ENCODE data around the gene CKAP5.
"Not testable (repeated sequence)": the region's sequence is repeated elsewhere in the genome, so short reads cannot be mapped to it uniquely, and the experiment has no call there.

Gene CKAP5

DNA sequence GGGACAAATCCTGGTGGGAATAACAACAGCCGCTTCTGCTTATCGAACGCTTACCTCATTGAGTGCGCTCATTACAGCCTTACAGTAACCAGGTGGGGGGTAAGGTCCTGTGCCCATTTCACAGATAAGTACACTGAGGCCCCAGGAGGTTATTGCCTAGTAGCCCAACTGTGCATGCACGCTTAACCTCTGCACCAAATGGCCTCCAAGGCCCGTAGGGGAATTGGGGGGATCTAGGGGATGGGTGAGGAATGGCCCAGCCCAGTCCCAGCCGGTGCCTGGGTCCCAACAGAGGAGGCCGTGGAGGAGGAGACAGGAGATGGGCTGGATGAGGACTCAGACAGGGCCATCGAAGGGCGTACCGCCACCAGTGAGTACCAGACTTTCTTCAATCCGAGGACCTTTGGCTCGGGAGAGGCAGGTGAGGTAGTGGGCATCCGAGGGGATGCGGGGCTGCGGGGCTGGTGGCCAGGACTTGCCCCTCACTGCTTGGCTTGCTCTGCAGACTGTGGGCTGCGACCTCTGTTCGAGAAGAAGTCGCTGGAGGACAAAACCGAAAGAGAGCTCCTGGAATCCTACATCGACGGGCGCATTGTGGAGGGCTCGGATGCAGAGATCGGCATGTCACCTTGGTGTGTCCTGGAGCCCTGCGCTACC is 119.7 kb downstream of the CKAP5 start:
- DNase-seq (ENCODE audit: low read depth in 3 of 3), result no peak

DNA sequence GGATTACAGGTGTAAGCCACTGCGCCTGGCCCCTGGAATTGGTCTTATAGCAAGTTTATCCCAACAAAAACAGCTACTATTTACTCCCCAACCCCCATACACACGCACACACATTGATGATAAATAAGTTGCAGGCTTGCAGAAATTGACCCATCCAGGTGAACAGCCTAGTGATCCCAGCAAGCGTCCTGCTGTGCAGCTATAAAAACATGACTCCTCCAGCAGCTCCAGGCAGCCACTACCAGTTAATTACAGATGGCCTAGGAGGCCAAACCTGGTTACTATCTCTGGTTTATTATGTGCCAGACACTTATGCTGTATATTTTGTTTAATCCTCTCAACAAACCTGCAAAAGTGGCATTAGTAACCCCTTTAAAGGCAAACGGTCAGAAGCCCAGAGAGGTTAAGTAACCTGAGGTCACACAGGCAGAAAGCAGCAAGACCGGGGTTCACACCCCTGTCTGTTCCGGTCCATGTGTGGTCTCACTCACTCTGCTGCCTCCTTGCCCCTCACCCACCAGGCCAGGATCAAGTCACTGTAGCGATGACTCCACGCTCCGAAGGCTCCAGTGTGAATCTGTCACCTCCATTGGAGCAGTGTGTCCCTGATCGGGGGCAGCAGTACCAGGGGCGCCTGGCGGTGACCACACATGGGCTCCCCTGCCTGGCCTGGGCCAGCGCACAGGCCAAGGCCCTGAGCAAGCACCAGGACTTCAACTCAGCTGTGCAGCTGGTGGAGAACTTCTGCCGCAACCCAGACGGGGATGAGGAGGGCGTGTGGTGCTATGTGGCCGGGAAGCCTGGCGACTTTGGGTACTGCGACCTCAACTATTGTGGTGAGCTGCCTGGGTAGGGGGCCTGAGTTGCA is 120.5 kb downstream of the CKAP5 start:
- no peak for DNase-seq (ENCODE audit: low read depth in 3 of 3)

DNA sequence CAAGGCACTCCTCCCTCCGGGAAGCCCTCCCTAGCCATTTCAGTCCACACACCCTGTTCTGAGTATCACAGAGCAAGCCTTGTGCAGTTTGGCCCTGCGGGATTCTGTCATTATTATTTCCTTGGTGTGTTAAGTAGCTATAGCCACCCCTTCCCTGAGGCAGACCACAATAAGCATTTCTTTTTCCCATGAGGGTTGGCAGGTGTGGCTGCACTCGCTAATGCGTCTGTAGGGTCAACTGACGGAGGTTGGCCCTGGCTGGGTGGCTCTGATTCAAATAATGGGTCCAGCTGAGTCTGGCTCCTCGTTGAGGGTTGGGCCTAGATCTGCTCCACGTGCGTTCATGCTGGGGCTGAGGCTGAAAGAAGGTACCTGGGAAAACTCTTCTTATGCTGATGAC is 122.0 kb downstream of the CKAP5 start:
- no peak for DNase-seq (ENCODE audit: low read depth in 3 of 3)

DNA sequence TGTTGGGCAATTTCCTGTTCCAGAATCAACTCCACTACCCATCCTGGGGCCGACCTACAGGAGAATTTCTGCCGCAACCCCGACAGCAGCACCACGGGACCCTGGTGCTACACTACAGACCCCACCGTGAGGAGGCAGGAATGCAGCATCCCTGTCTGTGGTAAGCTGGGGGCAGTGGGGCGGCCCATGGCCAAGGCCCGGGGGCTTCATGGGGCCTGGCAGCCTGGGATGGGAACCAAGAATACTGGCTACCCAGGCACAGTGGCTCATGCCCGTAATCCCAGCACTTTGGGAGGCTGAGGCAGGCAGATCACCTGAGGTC is 122.8 kb downstream of the CKAP5 start:
- DNase-seq (ENCODE audit: low read depth in 3 of 3), result no peak

DNA sequence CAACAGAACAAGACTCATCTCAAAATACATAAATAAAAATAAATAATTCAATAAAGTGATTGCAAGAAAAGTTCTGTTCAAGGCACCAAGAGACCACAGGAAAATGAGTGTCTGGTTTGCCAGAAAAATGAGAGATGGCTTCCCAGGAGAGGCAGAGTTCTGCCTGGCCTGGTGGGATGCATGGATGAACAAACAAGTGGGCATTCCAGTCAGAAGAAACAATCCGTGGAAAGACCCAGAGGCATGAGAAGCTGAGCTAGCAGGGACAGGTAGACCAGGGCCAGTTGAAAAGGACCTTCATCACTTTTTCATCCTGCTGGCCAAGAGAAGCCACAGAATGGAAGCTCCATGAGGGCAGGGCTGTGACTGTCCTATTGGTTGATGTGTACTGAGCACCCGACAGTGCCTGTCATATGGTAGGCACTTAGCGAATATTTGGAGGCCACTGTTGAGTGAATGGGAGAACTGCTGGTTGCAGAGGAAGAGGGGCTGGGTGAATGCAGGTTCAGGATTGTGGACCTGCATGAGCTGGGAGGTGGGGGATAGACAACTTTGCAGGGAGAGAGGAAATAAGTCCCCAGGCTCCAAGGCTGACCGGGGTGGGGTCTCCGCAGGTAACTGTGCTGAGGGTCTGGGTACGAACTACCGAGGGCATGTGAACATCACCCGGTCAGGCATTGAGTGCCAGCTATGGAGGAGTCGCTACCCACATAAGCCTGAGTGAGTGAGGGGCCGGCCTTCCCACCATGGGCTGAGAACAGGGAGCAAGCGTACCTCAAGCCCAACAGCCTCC is 123.3 kb downstream of the CKAP5 start:
- DNase-seq (ENCODE audit: low read depth in 3 of 3), result no peak

DNA sequence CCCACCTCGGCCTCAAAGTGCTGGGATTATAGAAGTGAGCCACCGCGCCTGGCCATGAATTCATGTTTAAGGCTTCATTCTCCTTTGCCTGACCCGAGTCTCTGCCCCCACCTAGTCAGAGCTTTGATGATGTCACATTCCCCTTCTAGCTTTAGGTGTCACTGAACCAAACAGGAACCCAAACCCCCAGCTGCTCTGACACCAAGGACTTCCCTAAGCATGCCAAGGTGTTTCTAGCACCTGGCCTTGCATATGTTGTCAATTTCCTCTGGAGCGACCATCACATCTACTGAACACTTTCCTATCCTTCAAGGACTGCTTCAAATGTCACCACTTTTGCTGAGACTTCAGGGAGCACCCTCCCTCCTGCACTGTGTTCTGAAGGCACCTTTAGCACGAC is 124.8 kb downstream of the CKAP5 start:
- no peak for DNase-seq (ENCODE audit: low read depth in 3 of 3)

DNA sequence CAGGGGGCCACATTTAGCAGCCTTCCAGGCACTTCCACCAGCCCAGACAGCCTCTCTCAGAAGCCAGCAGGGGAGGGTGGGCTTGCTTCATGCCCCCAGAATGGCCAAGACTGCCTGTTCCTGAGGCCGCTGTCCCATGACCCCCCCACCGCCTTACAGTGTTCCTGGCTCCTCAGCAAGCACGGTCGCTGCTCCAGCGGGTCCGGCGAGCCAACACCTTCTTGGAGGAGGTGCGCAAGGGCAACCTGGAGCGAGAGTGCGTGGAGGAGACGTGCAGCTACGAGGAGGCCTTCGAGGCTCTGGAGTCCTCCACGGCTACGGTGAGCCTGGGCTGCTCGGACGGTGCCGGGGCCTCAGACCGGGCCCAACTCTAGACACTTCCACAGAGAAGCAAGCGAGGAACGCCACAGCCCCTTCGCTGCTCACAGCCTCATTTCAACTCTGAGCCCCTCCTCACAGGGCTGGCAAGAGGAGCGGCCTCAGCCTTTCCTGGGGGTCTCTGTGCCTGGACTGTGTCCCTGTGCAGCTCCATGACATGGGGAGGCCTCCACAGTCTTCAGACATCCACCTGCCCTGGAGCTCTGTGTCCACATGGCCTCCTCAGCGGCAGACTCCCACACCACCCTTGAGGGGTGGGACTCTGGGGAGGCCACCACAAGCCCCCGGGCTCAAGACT is 126.4 kb downstream of the CKAP5 start:
- DNase-seq (ENCODE audit: low read depth in 3 of 3), result no peak

DNA sequence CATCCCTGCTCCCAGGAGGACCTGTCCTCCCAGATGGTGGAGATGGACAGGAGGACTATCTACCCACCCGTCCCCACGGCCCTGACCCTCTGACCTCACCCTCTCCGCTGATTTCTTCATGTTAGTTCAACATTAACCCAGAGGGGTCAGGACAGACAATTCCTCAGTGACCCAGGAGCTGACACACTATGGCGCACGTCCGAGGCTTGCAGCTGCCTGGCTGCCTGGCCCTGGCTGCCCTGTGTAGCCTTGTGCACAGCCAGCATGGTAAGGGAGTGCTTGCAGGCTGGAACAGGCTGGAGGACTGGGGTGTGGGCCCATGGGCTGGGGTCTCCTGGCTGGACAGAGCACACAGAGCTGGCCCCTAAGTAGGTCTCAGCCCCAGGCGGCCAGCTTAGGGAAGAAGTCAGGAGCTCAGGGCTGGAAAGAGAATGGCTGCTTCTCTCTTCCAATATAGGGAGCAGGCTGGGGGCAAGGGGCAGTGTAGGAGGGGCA is 127.0 kb downstream of the CKAP5 start, which contains the start of gene F2:
TSS of gene F2 (plus strand) at position 166 of the 495 bp plus-strand sequence. CDS start at position 189, 23 bp downstream.
- no peak for DNase-seq (ENCODE audit: low read depth in 3 of 3)

DNA sequence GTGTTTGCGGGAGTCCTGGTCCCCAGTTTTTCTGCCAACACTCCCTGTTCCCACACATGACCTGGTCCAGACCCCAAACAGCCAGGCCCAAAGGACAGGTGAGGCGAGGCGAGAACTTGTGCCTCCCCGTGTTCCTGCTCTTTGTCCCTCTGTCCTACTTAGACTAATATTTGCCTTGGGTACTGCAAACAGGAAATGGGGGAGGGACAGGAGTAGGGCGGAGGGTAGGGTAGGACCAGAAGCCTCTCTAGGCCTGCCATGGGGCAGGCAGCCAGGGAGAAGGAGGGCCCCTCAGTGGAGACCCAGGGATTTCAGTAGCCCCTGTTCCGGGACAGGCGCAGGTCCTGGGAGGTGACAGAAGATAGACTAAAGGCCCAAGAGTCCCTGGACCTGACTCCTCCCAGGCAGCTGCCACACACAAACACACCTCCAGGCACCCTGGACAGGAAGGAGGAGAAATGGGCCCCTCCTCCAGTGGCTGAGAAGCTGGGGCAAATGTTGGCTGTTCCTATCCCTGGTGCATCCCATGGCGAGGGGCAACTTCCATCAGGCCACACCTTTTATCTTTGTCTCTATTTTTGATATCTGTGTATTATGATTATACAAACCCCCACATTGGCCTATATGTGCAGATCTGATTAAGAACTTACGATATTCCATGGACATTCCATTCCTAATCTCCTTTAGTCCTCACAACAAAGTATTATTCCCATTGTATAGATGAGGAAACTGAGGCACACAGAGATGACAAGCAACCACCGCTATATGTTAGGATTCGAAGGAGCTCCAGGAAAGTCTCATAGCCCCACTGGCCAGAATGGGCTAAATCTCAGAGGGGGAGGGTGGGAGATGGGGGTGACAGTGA is 127.7 kb downstream of the CKAP5 start:
- no peak for DNase-seq (ENCODE audit: low read depth in 3 of 3)

DNA sequence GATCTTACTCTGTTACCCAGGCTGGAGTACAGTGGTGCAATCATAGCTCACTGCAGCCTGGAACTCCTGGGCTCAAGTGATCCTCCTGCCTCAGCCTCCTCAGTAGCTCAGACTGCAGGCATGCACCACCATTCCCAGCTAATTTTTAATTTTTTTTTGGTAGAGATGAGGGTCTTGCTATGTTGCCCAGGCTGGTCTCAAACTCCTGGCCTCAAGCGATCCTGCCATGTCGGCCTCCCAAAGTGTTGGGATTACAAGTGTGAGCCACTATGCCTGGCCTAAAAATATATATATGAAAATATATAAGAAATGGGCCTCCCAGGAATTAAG is 128.3 kb downstream of the CKAP5 start:
- DNase-seq (ENCODE audit: low read depth in 3 of 3), result not testable (repeated sequence)

DNA sequence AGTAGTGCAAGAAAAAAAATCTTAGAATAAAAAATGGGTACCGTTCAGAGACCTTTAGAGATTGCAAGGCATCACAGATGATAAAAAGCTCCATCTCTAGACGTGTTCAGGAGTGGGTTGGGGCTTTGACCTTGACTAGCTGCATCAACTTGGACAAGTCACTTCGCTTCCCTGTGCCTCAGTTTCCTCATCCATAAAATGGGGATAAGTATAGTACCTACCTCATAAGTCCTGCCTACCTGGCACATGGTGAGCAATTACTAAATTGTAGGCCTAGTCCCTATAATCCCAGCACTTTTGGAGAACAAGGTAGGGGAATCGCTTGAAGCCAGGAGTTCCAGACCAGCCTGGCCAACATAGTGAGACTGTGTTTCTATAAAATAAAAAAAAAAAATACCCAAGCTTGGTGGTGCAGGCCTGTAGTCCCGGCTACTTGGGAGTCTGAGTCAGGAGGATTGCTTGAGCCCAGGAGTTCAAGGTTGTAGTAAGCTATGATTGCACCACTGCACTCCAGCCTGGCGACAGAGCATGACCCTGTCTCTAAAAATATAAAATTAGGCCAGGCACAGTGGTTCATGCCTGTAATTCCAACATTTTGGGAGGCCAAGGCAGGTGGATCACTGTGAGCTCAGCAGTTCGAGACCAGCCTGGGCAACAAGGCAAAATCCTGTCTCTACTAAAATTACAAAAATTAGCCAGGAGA is 133.1 kb downstream of the CKAP5 start:
- DNase-seq (ENCODE audit: low read depth in 3 of 3), result no peak

DNA sequence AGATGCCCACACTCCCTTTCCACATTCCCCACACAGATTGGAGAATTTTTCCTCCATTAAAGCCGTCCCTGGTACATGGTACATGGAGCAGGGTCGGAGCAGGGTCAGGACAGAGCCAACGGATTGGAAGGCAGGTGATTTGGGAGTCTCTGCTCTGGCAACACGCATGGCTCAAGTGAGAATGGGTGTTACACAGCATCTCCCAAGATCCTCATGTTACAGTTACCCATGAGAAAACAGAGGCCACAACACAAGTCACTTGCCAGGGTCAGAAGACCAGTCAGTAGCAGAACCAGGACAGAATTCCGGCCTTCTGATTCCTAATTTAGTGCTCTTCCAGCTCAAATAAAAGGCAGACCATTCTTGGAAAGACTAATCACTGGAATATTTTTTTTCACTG is 134.8 kb downstream of the CKAP5 start:
- DNase-seq (ENCODE audit: low read depth in 3 of 3), result no peak

DNA sequence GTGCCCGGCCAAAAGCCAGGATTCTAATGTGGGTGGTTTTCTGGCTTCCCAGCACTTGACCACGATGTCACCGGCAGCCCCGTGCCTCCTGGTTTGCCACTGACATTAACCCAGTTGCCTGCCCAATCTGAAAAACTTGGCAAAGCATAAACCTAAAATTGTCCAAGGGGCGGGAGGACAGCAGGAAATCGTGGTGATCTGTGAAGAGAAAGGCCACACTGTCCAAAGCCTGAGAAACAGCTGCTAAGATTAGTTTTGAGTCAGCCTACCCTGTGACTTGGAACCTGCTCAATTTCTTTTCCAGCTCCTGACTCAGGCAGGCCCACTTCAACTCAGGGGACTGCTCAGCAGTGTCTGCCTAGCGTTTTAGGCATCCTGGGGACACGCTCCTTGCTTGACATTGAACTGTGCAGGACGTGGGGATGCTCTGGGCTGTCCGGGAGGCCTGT is 135.2 kb downstream of the CKAP5 start:
- DNase-seq (ENCODE audit: low read depth in 3 of 3), result no peak

DNA sequence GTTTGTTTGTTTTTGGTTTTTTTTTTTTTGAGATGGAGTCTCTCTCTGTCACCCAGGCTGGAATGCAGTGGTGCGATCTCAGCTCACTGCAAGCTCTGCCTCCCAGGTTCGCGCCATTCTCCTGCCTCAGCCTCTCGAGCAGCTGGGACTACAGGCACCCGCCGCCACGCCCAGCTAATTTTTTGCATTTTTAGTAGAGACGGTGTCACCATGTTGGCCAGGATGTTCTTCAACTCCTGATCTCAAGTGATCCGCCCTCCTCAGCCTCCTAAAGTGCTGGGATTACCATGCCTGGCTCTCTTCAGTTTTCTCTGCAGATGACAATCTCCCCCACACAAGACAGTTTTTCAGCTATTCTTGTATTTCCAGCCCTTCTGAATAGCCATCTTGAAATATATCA is 136.7 kb downstream of the CKAP5 start:
- DNase-seq (ENCODE audit: low read depth in 3 of 3), result not testable (repeated sequence)

DNA sequence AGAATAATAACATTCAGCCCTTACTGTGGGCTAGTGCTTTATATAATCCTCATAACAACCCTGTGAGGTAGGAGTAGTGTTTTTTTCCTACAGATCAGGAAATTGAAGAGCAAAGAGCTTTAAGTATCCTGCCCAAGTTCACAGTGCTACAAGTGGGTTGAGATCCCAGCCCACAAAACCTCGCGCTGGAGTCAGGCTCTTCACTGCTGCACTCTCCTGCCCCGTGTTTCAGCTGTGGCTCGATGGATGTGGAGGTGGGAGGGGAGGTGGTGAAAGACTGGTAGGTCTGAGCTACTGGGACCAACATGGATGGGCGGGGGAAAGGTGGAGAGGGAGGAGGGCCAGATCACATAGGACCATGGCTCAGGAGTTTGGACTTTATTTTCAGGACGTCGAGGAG is 139.2 kb downstream of the CKAP5 start:
- DNase-seq (ENCODE audit: low read depth in 3 of 3), result no peak

DNA sequence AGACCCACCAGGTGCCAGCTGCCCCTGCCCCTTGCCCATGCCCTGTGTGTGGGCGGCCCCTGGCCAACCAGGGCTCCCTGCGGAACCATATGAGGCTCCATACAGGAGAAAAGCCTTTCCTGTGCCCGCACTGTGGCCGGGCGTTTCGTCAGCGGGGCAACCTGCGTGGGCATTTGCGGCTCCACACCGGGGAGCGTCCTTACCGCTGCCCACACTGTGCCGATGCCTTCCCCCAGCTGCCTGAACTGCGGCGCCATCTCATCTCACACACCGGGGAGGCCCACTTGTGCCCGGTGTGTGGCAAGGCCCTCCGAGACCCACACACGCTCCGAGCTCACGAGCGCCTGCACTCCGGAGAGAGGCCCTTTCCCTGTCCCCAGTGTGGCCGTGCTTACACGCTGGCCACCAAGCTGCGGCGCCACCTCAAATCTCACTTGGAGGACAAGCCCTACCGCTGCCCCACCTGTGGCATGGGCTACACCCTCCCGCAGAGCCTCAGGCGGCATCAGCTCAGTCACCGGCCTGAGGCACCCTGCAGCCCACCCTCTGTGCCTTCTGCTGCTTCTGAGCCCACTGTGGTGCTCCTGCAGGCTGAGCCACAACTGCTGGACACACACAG is 140.9 kb downstream of the CKAP5 start:
- no peak for DNase-seq (ENCODE audit: low read depth in 3 of 3)

DNA sequence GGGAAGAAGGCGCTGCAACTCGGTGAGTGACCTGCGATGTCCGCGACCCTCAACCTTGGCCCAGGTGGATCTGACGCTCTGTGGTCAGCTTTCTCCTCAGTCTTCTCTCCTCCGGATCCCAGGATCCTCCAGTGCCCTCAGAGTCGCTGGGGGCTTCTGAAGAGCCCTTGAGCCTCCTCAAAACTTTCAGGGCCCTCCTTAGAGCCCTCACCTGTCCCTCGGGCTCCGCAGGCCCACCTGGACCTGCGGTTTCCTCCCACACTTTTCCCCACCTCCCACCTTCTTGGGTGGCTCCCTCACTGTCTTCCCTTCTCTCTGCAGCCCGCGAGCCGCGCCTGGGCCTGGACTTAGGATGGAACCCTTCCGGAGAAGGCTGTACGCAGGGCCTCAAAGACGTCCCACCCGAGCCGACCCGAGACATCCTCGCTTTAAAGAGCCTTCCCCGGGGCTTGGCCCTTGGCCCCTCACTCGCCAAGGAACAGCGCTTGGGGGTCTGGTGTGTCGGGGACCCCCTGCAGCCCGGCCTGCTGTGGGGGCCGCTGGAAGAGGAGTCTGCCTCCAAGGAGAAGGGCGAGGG is 144.9 kb downstream of the CKAP5 start:
- DNase-seq (ENCODE audit: low read depth in 3 of 3), result no peak

DNA sequence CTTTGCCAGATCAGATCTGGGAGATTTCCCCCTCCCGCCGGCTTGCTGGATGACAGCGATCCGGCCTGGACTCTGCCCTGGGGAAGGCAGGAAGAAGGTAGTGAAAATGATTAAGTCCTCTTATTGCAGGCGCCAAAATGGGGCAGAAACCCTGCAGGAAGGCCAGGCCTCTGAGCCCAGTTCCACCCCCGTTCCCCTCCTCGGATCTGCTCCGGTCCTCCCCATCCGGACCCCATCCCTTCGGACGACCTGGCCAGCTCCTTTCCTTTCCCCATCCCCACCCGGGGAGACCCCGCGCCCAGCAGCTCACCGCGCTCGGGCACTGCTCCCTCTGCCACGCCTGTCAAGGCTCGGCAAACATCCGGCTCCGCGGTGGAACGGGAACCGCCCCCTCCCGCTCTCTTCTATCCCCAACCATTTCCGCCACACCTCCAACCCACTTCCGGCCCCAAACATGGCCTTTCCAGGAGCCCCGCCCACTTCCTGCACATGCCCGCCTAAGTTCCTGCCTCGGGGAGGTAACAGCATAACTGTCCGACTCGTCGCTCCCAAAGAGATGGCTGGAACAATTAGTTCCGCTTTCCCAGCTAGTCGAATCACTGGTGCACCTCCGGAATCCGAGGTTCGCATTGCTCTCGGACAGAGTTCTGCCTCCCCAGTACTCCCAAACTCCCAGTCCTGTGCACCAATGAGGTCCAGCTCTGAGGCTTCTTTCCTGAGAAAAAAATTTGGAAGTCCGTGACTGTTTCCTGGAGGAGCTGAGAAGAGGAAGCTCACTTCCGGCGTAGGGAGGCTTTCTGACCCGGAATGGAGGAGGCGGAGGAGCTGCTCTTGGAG is 145.6 kb downstream of the CKAP5 start, which contains the start of the genes ARHGAP1 and ZNF408:
TSS of gene ARHGAP1 (minus strand) at position 379 of the 837 bp plus-strand sequence. CDS start 4,512 bp downstream, outside the sequence.
TSS of gene ZNF408 (plus strand) at position 791 of the 837 bp plus-strand sequence. CDS start at position 808, 17 bp downstream.
- DNase-seq (ENCODE audit: low read depth in 3 of 3), result peak; percentile 95 to 99 (median 97)
